Mucosa of descending colon (tissue), 3 donors: ENCODE results near the gene RPS19. TPM values are rescaled to one million over a fixed set of nuclear protein-coding genes. Genes with fewer than 3 reads are reported as not detected.
A peak's percentile ranks its signal among the peaks of the same experiment; 100 is the strongest.

Experiments
- ATAC-seq: fragments of 200-7000 bp; cut with Tn5 transposase; one replicate; pipeline ENCODE4 v1.9.1; 2020; ENCODE audit warnings: mild to moderate bottlenecking, moderate library complexity
- DNase-seq, 3 donors: peaks; one replicate each; pipeline ENCODE4 v3.0.0-alpha.2; 2020
- H3K36me3 ChIP-seq: fragments of 200-600 bp; one replicate; pipeline ENCODE4 v1.8.0; 2021; ENCODE audit warnings: low read depth, mild to moderate bottlenecking
- H3K4me1 ChIP-seq: fragments of 200-600 bp; one replicate; pipeline ENCODE4 v1.8.0; 2021; ENCODE audit warnings: low read depth, mild to moderate bottlenecking
- H3K4me3 ChIP-seq: fragments of 200-600 bp; one replicate; pipeline ENCODE4 v1.8.0; 2021; ENCODE audit warnings: mild to moderate bottlenecking
- H3K9me3 ChIP-seq: fragments of 200-600 bp; one replicate; pipeline ENCODE4 v1.8.0; 2021; ENCODE audit warnings: mild to moderate bottlenecking
- intact Hi-C, 2 donors: fragments of 100-400 bp; cut with DNase I in 1 of 2; cut with micrococcal nuclease in 1 of 2; formaldehyde crosslinking; loops; one replicate each; pipeline versions ENCODE4 v1.11.0 to v1.11.1; 2022; cut with DNase I, micrococcal nuclease
- total RNA-seq, 3 donors: library from RNA; stranded (reverse); fragmentation: NEBNext Ultra II Directional in 2 of 3; extraction: Animal tissue kit (Norgen Biotek cat#: 25700) in 2 of 3; gene quantifications; one replicate each; pipeline versions ENCODE4 v1.2.1 to v1.2.4, GENCODE V29; 2021 to 2023
- TF ChIP-seq, protein P1 (sequence below): fragments of 200-600 bp; IDR thresholded peaks from one replicate; pipeline ENCODE4 v1.8.0; 2022; ENCODE audit warnings: antibody characterized with exemption, mild to moderate bottlenecking
- donor health status: DM: no; HTN: no; CAD: no; lungs with moderate emphysema.
- donor health status: DM: no; HTN: no; CAD: no.
- donor health status: DM: no; HTN: yes; CAD: no.

Gene RPS19
- total RNA-seq, 3 donors from 2014 or later, result 1,251 to 1,696 (median 1,572) TPM

DNA sequence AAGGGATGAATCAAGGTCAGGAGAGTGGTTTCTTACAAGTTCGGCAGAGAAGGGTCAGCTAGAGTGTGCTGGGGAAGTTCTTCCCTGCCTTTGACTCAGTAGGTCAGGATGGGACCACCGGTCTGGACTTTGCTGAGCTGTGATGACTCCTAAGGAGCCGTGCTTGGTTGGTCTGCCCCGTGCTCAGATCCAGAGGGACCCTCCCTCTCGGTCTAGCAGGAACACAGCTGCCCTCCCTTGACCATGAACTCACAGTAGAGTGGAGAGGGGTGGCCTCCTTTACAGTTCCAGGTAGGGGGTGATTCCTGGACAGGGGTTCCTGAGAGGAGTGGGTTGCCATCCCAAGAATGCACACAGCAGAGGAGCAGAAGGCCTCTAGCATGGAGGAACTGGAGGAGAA is 4.3 kb downstream of the RPS19 start:
- no peaks in the 10 kb centered on the region for H3K9me3 ChIP-seq
- no peak for DNase-seq
- intact Hi-C loops, result no loop called here
- TF ChIP-seq, protein P1, sequence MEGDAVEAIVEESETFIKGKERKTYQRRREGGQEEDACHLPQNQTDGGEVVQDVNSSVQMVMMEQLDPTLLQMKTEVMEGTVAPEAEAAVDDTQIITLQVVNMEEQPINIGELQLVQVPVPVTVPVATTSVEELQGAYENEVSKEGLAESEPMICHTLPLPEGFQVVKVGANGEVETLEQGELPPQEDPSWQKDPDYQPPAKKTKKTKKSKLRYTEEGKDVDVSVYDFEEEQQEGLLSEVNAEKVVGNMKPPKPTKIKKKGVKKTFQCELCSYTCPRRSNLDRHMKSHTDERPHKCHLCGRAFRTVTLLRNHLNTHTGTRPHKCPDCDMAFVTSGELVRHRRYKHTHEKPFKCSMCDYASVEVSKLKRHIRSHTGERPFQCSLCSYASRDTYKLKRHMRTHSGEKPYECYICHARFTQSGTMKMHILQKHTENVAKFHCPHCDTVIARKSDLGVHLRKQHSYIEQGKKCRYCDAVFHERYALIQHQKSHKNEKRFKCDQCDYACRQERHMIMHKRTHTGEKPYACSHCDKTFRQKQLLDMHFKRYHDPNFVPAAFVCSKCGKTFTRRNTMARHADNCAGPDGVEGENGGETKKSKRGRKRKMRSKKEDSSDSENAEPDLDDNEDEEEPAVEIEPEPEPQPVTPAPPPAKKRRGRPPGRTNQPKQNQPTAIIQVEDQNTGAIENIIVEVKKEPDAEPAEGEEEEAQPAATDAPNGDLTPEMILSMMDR, result no peak
- H3K4me1 ChIP-seq, result peaks cover 40% of the 10 kb centered on the region
- ATAC-seq, result no peak
- peaks cover 5% of the 10 kb centered on the region for H3K36me3 ChIP-seq
- no peak overlapping the region for H3K4me3 ChIP-seq

DNA sequence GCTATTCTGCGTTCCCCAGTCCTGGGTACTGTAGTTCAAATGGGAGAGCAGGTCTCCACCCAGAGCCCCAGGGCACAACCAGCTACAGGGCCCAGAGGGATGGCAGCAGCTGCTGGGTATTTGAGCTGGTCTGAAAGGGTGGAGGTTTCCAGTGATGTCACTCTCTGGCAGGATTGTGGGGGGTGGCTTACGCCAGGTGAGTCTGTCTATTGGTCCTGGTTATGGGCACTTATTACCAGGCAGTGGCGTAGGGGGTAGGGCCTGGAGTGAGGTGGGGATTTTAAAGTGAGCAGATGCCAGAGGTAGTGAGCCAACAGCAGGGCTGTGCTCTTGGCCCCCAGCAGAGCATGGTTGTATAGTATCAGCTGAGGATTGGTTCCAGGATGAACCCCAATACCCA is 6.2 kb downstream of the RPS19 start:
- H3K4me3 ChIP-seq, result no peak overlapping the region
- peaks cover 6% of the 10 kb centered on the region for H3K36me3 ChIP-seq
- ATAC-seq (no peak), DNase-seq (no peak)
- peaks cover 43% of the 10 kb centered on the region for H3K4me1 ChIP-seq
- H3K9me3 ChIP-seq, result no peaks in the 10 kb centered on the region
- intact Hi-C loops, result no loop called here
- TF ChIP-seq, protein P1, result no peak

DNA sequence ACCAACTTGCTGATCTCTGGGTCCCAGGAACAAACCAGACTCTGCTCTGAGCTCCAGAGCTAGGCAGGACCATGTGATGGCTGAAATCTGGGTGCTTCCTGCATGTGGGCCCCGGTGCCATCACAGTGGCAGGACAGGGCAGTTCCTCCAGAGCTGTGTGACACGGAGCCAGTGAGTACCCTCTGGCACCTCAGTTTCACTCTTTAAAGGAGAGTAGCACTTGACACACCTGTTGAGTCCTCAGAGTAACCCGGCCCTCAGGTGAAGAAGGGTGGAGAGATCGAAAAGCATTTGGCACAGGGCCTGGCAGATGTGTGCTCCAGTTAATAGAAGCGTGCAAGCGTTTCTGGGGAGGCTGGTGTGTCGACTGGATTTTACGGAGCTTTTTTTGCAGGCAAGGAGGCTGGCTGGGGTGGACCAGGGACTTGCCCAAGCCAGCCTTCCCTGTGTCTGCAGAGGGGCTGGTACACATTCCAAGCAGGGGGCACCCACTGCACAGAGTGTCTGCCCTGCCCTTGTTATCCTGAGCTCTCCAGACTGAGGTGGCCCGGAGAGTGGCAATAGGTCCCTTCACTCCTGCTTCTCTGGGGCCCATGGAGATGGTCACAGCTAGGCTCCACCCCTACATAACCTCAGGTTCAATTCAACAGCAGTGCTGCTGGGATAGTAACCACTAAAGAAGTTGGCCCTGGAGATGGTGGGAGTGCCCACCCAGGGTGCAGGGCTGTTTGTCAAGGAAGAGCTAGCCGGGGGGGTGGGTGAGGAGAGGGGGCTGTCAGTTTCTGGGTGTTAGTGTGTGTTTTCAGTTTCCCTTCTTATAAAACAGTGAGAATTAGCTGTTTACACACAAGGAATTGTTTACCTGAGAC is 8.3 kb downstream of the RPS19 start:
- DNase-seq (peak in 2 of 3 donors; percentile 27 to 56), ATAC-seq (peak; percentile 15)
- H3K4me3 ChIP-seq, result no peak overlapping the region
- TF ChIP-seq, protein P1, result no peak
- H3K9me3 ChIP-seq, result no peaks in the 10 kb centered on the region
- H3K36me3 ChIP-seq, result peaks cover 6% of the 10 kb centered on the region
- intact Hi-C loops, result no loop called here
- H3K4me1 ChIP-seq, result peaks cover 41% of the 10 kb centered on the region

DNA sequence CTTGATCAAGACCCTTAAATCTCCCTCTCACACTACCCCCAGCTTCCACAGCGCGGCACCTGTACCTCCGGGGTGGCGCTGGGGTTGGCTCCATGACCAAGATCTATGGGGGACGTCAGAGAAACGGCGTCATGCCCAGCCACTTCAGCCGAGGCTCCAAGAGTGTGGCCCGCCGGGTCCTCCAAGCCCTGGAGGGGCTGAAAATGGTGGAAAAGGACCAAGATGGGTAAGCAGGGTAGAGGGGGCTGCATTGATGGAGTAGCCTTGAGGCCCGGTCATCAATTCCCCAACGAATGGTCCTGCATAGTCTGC is 8.9 kb downstream of the RPS19 start:
- peaks cover 42% of the 10 kb centered on the region for H3K4me1 ChIP-seq
- H3K9me3 ChIP-seq, result no peaks in the 10 kb centered on the region
- ATAC-seq (no peak), DNase-seq (no peak)
- intact Hi-C loops, result no loop called here
- peaks cover 6% of the 10 kb centered on the region for H3K36me3 ChIP-seq
- TF ChIP-seq, protein P1, result no peak
- no peak overlapping the region for H3K4me3 ChIP-seq

DNA sequence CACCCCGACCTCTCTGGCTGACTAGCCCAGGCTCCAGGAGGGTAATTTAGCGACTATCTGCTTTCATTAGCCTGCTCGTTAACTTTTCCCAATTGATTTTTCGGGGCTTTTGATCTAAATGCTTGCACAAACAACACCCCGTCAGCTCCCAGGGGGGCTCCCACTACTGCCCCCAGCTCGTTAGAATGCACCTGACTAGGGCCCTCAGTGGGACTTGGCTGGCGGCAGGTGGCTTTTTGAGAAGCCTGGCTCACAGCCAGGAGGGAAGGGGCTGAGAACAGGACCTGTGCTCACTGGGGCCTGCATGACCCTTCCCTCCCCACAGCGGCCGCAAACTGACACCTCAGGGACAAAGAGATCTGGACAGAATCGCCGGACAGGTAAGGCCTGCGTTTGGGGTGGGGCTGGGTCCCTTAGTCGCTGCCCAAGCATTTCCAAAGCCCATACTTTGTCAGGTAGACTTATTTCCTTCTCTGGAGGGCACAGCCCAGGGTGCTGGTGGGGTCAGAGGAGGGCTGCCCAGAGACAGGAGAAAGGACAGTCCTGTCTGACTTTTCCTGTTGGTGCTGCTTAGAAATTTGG is 9.4 kb downstream of the RPS19 start:
- H3K9me3 ChIP-seq, result no peaks in the 10 kb centered on the region
- H3K4me1 ChIP-seq, result peaks cover 42% of the 10 kb centered on the region
- peaks cover 3% of the 10 kb centered on the region for H3K36me3 ChIP-seq
- TF ChIP-seq, protein P1, result no peak
- H3K4me3 ChIP-seq, result no peak overlapping the region
- intact Hi-C loops, result no loop called here
- ATAC-seq (no peak), DNase-seq (no peak)
